Measurements from ENCODE around the gene TTC28.

DNA sequence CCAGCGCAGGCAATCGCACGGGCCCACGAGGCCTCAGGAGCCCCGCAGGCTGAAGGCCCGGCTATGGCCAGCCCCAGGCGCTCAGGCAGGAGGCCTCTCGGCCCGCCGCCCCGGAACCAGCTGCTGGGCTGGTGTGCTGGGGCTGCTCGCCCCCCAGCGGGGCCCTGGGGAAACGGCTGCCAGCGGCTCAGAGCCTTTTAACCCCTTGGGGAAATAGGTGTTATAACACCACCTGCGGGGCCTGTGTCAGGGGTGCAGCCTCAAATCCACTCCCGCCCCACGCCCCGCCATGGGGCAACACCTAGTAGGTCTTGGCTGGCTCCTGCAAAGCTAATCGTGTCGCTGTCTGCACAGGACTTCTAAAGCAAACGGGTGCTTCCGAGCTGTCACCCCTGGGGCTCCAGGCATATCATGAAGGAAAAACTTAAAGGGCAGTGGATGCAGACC lies 237.4 kb downstream of the TTC28 start:
- TF ChIP-seq, protein P1, sequence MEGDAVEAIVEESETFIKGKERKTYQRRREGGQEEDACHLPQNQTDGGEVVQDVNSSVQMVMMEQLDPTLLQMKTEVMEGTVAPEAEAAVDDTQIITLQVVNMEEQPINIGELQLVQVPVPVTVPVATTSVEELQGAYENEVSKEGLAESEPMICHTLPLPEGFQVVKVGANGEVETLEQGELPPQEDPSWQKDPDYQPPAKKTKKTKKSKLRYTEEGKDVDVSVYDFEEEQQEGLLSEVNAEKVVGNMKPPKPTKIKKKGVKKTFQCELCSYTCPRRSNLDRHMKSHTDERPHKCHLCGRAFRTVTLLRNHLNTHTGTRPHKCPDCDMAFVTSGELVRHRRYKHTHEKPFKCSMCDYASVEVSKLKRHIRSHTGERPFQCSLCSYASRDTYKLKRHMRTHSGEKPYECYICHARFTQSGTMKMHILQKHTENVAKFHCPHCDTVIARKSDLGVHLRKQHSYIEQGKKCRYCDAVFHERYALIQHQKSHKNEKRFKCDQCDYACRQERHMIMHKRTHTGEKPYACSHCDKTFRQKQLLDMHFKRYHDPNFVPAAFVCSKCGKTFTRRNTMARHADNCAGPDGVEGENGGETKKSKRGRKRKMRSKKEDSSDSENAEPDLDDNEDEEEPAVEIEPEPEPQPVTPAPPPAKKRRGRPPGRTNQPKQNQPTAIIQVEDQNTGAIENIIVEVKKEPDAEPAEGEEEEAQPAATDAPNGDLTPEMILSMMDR (conservative IDR thresholded peaks at IDR 0.05; ENCODE audit: low read length) = peak; percentile 91
- no peak for TF ChIP-seq EZH2phosphoT487 (IDR thresholded peaks at IDR 0.05; ENCODE audit: borderline replicate concordance)

All from Loucy (cell line).